HG03457 (cell line): ENCODE data around the gene DESI1.
"Not testable (repeated sequence)": the region's sequence is repeated elsewhere in the genome, so short reads cannot be mapped to it uniquely, and the experiment has no call there.

Source experiments
- ATAC-seq: cut with Tn5 transposase; IDR thresholded peaks from one replicate; pipeline ENCODE4 v1.9.1; 2021; ENCODE audit warnings: moderate number of reproducible peaks; ENCODE audit not compliant: unreplicated experiment

Gene DESI1

GRCh38 chr22:41562461-41562860 lies 58.4 kb downstream of the DESI1 start:
- no peak for ATAC-seq

DNA sequence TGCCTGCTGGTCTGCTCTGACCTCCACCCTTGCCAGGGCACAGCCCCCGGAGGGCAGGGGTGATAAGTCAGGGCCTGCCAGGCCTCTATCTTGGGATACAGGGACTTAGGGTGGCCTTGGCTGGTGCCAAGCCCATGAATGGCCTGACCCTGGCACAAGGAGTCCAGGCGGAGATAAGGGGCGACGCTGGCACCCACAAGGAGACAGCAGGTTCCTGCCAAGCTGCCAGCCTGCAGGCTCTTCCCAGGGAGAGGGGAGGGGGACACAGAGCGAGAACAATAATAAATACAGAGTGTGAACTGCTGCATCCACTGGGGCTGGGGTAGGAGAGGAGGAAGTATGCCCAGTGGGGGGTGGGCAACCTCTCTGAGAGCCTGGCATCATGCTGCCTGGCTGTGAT lies 59.1 kb downstream of the DESI1 start:
- ATAC-seq = no peak

GRCh38 chr22:41561335-41561734 lies 59.5 kb downstream of the DESI1 start:
- ATAC-seq = no peak

DNA sequence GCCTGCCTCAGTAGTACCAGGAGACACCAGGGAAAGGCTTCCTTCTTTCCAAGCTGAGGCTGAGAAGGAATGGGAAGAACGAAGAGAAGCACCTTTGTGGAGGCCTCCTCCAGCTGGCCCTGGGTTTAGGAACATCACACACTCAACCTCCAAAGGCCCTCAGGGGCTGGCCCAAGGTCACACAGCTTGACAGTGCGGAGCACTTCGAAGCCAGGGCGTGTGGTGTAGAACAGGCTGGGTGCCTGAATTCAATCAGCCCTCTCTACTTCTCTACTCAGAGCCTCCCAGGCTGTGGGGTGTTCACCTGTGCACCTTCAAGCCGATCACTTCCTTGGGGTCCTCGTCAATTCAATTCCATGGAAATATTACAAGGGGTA lies 60.8 kb downstream of the DESI1 start:
- no peak for ATAC-seq

DNA sequence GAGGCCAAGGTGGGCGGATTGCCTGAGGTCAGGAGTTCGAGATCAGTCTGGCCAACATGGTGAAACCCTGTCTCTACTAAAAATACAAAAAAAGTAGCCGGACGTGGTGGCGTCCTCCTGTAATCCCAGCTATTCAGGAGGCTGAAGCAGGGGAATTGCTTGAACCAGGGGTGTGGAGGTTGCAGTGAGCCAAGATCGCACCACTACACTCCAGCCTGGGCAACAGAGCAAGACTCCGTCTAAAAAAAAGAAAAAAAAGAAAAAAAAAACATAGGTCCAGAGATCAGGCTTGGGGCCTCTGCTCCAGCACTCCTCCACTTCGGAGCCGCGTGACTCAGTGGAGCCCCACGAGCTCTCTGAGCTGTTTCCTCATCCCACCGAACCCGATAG lies 62.6 kb downstream of the DESI1 start:
- not testable (repeated sequence) for ATAC-seq

GRCh38 chr22:41557401-41558240 lies 63.2 kb downstream of the DESI1 start:
- no peak for ATAC-seq

DNA sequence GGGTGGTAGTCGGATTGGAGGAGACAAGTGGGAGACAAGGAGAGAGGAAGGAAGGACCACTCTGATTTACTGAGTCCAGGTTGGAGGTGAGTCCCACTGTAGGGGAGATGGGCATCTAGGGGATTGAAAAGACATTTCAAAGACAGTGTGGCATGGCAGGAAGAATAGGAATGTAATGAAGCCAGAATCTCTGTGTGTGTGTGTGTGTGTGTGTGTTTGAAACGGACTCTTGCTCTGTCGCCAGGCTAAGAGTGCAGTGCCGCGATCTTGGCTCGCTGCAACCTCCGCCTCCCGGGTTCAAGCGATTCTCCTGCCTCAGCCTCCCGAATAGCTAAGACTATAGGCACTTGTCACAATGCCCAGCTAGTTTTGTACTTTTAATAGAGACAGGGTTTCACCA lies 64.3 kb downstream of the DESI1 start:
- no peak for ATAC-seq

DNA sequence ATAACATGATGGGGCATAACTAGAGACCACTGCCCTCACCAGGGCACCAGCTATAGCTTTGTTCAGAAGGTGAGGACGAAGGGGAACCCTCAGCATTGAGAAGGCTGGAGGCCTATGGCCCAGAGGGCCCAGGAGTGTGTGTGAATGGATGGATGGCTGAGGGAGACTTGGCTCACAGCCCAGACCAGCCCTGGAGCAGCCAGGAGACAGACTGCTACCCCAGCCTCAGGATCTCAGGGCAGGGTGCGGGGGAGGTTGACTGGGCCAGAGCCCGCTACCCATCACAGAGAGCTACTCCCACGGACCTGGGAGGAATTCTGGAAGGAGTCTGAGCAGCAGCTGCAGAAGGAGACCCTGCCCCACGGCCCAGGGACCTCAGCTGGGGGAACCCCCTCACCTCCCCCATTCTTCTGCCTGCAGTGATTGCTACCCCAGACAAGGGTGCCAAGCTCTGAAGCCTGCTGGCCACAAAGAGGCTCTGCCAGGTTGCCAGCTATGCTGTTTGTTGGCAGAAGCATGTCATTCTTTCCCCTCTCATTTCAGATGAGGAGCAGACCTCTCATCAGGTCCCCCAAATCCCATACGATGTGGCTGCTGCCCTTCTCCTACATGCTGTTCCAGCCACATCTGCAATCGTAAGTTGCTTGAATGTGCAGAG lies 65.4 kb downstream of the DESI1 start:
- ATAC-seq = no peak

GRCh38 chr22:41551877-41552582 lies 68.8 kb downstream of the DESI1 start:
- ATAC-seq = no peak

GRCh38 chr22:41550952-41551491 lies 69.8 kb downstream of the DESI1 start:
- no peak for ATAC-seq

DNA sequence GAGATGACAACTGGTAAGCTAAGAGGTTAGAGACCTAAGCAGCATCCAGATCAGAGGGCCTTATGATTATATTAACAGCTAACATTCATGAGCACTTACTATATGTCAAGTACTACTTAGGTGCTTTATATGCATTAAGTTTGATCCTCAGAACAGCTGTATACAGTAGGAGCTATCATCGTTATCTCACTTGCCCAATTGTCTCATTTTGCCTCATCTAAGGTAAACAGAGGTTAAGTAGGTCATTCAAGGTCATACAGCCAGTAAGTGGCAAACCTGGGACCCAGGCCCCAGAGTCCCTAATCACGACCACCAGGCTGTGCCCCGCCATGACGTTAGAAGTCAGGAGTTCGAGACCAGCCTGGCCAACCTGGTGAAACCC lies 72.0 kb downstream of the DESI1 start:
- no peak for ATAC-seq
